Inflammatory macrophage treated with lipopolysaccharide for 1 hour (primary cell): Measurements from ENCODE around the gene SMIM10.
"Not testable (repeated sequence)": the region's sequence is repeated elsewhere in the genome, so short reads cannot be mapped to it uniquely, and the experiment has no call there.

Source experiments
- DNase-seq, 2 donors: peaks; one replicate each; pipeline ENCODE4 v3.0.0-alpha.2; 2020 to 2022

SMIM10 gene

DNA sequence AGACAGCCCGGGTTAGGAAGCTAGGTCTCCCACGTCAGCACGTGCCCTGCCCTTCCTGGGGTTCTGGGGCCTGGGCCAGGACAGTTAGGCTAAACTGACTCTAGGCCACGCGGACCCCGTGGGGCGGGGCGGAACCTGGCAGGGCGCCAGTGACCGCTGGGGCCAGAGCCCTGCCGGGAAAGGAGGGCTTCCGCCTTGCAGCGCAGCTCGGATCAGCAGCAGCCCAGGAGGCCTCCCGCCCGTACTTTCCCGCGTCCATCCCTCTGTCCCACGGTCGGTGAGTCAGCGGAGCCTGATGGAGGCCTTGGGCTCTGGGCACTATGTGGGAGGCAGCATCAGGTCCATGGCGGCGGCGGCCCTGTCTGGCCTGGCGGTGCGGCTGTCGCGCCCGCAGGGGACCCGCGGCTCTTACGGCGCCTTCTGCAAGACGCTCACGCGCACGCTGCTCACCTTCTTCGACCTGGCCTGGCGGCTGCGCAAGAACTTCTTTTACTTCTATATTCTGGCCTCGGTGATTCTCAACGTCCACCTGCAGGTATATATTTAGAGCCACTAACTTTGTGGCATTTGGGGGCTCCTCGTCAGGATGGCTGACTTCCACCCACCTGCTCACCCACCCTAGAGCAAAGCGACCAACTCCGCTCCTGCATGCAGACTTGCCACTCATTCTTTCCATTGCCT lies at the start of gene SMIM10:
Gene SMIM10 (plus strand): TSS at position 191 of the 681 bp plus-strand sequence. CDS start 105 bp downstream, at position 296.
- DNase-seq: peak; percentile 71 to 88

DNA sequence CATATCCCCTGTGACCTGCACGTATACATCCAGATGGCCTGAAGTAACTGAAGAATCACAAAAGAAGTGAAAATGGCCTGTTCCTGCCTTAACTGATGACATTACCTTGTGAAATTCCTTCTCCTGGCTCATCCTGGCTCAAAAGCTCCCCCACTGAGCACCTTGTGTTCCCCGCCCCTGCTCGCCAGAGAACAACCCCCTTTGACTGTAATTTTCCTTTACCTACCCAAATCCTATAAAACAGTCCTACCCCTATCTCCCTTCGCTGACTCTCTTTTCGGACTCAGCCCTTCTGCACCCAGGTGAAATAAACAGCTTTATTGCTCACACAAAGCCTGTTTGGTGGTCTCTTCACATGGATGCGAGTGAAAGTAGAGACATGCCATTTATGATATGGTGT lies 44.4 kb upstream of the SMIM10 start:
- DNase-seq: not testable (repeated sequence)

- peak; percentile 39 to 72 for DNase-seq
These were observed 42.2 kb upstream of the SMIM10 start for GRCh38 chrX:134948333-134949241.

GRCh38 chrX:134949271-134949670 lies 41.5 kb upstream of the SMIM10 start:
- DNase-seq: peak; percentile 2 to 24

- no peak for DNase-seq
These were observed 33.0 kb upstream of the SMIM10 start for GRCh38 chrX:134957836-134958235.

- not testable (repeated sequence) for DNase-seq
These were observed 30.4 kb upstream of the SMIM10 start for GRCh38 chrX:134960366-134960765.

- DNase-seq: no peak
These were observed 27.8 kb upstream of the SMIM10 start for GRCh38 chrX:134963041-134963440.

- DNase-seq: no peak
These were observed 21.1 kb upstream of the SMIM10 start for GRCh38 chrX:134969726-134970125.

DNA sequence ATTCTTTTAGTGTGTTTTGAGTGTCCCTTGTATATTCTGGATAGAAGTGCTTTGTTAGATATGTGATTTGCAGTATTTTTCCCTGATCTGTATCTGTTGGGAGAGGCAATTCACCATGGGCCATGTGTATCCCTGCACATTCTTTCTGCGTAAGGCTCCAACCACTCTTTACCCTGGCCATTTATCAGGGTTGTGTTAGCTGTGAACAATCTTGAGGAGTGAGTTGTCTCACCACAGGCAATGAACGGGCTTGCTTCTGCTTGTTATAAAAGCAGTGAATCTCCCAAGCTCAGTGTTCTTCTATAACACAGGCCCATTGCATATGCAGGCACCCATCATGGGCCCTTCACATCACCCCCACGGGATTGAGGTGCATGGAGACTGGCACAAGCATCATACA lies 18.9 kb upstream of the SMIM10 start:
- no peak for DNase-seq

DNA sequence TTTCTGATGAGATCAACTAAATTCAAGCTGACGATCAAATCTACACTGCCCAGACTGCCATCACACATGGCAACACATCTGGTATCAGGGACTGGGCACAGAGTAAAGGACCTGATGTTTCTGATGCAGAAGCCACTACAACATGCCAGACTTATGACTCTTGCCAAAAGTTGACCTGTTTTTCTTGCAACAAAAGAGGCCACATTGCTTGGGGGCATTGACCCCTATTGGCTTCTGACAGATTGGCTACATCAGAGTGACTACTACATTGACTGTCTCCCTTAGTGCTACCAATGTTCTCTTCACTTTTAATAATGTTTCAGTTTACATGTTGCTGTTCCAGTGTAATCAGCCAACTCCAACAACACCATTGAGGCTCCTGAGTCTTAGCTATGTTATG lies 15.3 kb upstream of the SMIM10 start:
- DNase-seq: no peak

- no peak for DNase-seq
These were observed 8.9 kb upstream of the SMIM10 start for GRCh38 chrX:134981910-134982309.

- DNase-seq: no peak
These were observed 8.0 kb upstream of the SMIM10 start for GRCh38 chrX:134982748-134983147.

- DNase-seq: no peak
These were observed 5.3 kb upstream of the SMIM10 start for GRCh38 chrX:134985479-134985878.

- DNase-seq: no peak
These were observed 353 bp upstream of the SMIM10 start for GRCh38 chrX:134990475-134990800.

DNA sequence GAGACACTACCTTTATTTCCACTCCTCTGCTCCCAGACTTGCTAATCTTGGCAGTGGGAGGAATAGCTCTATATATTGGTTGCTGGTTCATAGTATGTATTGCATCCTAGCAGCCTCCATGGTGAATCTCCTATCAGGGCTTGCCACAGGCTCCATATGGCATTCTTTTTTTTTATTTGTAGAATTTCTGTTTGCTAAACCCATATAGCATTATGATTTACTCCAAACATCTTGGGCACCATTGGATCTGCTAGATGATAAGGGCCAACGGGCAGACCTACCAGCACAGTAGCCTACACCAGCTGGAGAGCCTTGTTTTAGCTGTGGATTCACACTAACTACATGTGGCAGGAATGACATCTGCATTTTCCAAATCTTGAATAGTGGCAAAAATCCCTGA lies 6.9 kb downstream of the SMIM10 start:
- DNase-seq: no peak

DNA sequence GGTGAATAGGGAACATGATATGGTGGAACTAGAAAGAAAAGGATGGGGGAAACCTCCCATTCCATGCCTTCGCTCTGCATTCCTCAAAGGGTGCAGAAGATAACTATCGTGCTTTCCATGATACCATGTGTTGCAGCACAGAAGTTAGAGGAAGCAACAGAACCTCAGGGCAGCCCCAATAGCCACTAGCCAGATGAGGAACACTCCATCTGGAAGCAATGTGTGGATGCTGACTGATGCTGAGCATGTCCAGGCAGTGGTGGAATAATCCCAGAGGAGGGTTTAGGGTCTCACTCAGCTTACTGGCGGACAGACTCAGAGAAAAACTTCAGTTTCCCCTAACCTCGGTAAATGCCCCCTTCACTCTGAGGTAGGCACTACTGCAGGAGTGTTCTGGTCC lies 7.5 kb downstream of the SMIM10 start:
- DNase-seq: no peak

DNA sequence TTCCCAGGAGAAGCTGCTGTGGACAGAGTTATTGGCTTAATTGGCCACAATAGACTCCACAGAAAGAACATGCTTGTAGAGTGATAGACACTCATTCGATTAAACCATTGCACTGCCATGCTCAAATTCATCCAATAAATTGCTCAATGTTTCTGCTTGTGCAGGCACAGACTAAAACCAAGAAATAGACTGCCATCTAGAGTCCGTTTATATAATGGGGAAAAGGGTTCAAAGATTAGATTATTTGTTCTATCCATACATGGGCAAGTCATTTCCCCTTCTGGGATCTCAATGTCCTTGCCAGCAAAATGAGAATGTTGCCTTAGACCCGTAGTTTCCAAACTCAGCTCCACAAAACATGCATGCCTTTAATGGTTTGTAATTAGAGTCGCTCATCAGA lies 8.7 kb downstream of the SMIM10 start:
- peak; percentile 42 to 62 for DNase-seq

GRCh38 chrX:135000516-135000915 lies 9.7 kb downstream of the SMIM10 start:
- DNase-seq: no peak

DNA sequence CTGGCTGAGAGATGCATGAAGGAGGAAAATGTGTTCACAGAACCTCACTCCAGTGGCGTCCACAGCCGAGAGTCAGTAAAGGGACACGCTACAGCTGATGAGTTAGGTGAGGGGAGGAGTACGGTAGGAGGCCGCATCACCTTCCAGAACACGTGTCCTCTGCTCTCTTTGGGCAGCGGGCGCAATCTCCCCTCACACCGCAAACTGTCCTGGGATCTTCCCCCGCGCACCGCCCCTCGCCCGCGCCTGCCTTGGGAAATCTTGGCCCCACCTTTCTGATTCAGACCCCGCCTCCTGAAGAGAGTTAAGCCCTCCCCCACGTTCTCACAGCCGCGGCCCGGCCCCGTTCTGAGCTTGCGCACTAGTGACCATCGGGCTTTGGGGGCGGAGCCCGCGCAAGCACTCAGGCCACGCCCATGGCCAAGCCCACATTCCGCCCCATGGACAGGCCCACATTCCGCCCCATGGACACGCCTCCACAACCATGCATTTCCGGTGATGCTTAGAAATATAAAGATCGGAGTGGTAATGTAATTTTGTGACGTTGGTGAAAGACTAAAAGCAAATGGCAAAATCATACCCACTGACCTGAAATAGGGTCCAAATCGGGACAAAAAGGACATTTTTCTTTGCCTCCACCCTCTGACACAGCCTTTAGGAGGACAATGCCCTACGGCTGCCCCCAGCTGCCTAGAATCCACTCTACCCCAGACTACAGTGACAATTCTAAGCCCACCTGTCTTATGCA lies 13.3 kb downstream of the SMIM10 start:
- DNase-seq: peak; percentile 79 to 86

DNA sequence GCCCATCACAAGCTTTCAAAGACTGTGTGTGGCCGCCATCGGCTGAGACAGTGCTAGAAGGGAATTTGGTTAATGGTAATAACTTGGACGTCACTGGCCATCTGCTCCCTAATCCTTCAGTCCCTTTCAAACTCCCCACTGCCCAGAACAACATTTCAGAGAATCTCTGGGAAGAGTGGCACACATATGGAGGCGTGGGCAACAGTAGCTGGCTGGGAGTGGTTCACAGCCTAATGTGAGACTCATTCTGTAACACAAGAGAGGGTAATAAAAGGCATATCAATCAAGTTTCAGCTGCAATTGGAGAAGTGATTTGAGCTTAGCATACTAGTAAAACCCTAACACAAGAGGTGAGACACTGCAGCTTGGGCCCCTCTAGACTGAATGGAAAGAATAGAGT lies 15.4 kb downstream of the SMIM10 start:
- DNase-seq: no peak

DNA sequence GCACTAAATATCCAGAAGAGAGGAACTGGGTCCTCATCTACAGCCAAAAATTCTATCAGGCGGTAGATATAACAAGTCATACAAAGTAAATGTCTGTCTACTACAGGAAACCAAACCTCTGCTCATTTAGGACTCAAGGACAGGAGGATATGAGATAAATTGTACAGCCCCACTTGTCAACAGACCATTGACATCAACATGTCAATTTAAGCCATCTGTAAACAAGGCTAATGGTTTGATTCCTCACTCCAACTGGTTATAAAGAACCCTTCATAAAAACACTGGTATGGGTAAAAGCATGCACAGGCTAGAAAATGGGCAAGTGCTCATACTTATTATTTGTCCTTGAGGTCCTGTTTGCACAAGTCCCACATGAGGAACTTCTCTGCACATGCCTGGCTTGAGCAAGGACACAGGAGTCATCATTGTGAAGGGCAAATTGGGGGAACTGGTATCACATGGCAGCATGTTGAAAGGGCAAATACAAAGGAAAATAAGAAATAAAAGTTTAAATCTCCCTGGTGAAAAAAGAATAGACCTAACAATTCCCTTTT lies 18.3 kb downstream of the SMIM10 start:
- peak; percentile 31 to 71 for DNase-seq

DNA sequence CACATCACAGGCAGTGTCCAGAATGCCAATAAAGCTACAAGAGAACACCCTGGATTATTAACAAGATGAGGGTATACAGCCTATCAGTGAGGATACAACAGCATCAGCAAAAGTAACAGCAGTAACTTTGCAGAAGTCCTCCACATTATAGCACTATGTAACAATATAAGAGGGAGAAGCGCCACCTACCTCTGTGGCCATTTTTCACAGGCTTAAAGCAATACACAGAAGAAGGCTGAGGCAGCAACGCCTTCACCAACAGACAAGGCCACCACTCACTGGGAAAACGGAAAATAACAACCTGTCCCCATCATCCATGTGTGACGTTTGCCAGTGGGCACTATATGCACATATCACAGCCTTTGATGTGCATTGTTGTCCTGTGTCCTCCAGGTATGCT lies 19.0 kb downstream of the SMIM10 start:
- DNase-seq: no peak

DNA sequence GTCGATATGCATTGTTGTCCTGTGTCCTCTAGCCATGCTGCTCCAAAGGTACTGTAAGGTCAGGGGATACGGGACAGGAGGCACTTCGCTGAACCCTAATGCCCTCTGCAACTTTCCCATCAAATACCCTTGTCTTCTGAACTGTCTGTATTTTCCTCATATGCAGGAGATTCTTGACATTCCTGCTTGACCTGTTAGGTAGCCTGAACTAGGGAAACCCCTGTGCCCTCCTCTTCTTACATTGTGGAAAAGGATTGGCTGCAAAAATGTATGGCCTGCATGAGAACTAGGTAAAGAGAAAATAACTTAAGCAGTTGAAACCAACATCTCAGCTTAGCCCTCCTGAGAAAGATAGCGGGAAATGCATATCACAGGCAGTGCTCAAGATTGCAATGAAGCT lies 20.1 kb downstream of the SMIM10 start:
- no peak for DNase-seq
